ENCODE results near the gene RNF2.

DNA sequence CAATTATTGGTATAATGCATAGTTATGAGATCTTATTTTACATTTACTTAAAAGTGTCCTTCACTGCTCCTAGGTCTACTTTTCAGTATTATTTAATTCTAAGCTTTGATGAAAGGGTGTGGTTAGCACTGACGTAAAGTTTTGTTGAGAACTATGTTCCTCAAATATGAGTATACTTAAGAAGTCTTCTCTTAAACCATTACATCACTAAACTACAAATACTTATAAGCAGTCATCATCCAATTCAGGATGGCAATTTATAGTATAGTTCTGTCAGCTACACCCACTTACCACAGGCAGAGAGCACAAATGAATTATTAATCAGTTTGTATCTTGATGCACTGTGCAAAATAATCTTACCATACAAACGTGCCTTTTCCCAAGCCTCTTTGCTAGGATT is 84.3 kb downstream of the RNF2 start:
- TF ChIP-seq POLR2A (IDR thresholded peaks at IDR 0.05), result no peak
- TF ChIP-seq, protein P1, sequence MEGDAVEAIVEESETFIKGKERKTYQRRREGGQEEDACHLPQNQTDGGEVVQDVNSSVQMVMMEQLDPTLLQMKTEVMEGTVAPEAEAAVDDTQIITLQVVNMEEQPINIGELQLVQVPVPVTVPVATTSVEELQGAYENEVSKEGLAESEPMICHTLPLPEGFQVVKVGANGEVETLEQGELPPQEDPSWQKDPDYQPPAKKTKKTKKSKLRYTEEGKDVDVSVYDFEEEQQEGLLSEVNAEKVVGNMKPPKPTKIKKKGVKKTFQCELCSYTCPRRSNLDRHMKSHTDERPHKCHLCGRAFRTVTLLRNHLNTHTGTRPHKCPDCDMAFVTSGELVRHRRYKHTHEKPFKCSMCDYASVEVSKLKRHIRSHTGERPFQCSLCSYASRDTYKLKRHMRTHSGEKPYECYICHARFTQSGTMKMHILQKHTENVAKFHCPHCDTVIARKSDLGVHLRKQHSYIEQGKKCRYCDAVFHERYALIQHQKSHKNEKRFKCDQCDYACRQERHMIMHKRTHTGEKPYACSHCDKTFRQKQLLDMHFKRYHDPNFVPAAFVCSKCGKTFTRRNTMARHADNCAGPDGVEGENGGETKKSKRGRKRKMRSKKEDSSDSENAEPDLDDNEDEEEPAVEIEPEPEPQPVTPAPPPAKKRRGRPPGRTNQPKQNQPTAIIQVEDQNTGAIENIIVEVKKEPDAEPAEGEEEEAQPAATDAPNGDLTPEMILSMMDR (IDR thresholded peaks at IDR 0.05 in 8 of 11, conservative IDR thresholded peaks at IDR 0.05 in 3 of 11), result no peak
- no peak for TF ChIP-seq POLR2AphosphoS5 (IDR thresholded peaks at IDR 0.05)
